ENCODE measurements around the gene VPS51. TPM values are rescaled to one million over a fixed set of nuclear protein-coding genes. Genes with fewer than 3 reads are reported as not detected.

Gene VPS51
- total and polyA plus RNA-seq, 2 of the 13 experiments (the other 11 are each of a cell fraction or from before 2014, with no cell fraction given) = 76.3 to 90.6 TPM

GRCh38 chr11:65112546-65113360 lies 16.7 kb downstream of the VPS51 start (continued):
- TF ChIP-seq, protein P1, sequence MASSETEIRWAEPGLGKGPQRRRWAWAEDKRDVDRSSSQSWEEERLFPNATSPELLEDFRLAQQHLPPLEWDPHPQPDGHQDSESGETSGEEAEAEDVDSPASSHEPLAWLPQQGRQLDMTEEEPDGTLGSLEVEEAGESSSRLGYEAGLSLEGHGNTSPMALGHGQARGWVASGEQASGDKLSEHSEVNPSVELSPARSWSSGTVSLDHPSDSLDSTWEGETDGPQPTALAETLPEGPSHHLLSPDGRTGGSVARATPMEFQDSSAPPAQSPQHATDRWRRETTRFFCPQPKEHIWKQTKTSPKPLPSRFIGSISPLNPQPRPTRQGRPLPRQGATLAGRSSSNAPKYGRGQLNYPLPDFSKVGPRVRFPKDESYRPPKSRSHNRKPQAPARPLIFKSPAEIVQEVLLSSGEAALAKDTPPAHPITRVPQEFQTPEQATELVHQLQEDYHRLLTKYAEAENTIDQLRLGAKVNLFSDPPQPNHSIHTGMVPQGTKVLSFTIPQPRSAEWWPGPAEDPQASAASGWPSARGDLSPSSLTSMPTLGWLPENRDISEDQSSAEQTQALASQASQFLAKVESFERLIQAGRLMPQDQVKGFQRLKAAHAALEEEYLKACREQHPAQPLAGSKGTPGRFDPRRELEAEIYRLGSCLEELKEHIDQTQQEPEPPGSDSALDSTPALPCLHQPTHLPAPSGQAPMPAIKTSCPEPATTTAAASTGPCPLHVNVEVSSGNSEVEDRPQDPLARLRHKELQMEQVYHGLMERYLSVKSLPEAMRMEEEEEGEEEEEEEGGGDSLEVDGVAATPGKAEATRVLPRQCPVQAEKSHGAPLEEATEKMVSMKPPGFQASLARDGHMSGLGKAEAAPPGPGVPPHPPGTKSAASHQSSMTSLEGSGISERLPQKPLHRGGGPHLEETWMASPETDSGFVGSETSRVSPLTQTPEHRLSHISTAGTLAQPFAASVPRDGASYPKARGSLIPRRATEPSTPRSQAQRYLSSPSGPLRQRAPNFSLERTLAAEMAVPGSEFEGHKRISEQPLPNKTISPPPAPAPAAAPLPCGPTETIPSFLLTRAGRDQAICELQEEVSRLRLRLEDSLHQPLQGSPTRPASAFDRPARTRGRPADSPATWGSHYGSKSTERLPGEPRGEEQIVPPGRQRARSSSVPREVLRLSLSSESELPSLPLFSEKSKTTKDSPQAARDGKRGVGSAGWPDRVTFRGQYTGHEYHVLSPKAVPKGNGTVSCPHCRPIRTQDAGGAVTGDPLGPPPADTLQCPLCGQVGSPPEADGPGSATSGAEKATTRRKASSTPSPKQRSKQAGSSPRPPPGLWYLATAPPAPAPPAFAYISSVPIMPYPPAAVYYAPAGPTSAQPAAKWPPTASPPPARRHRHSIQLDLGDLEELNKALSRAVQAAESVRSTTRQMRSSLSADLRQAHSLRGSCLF (CRISPR knock-in tag; IDR thresholded peaks at IDR 0.05; ENCODE audit: borderline replicate concordance) = no peak
- 0 out of 2 replicates have a peak, but pooled peaks have one; percentile 3 for TF ChIP-seq ARNTL (CRISPR knock-in tag; IDR thresholded peaks at IDR 0.05)
- TF ChIP-seq, protein P2, sequence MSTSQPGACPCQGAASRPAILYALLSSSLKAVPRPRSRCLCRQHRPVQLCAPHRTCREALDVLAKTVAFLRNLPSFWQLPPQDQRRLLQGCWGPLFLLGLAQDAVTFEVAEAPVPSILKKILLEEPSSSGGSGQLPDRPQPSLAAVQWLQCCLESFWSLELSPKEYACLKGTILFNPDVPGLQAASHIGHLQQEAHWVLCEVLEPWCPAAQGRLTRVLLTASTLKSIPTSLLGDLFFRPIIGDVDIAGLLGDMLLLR (CRISPR knock-in tag; IDR thresholded peaks at IDR 0.05) = peak; percentile 78; the same call in 1 of the 2 replicates
- TF ChIP-seq PITX1 (CRISPR knock-in tag; IDR thresholded peaks at IDR 0.05) = no peak
- TF ChIP-seq, protein P3, sequence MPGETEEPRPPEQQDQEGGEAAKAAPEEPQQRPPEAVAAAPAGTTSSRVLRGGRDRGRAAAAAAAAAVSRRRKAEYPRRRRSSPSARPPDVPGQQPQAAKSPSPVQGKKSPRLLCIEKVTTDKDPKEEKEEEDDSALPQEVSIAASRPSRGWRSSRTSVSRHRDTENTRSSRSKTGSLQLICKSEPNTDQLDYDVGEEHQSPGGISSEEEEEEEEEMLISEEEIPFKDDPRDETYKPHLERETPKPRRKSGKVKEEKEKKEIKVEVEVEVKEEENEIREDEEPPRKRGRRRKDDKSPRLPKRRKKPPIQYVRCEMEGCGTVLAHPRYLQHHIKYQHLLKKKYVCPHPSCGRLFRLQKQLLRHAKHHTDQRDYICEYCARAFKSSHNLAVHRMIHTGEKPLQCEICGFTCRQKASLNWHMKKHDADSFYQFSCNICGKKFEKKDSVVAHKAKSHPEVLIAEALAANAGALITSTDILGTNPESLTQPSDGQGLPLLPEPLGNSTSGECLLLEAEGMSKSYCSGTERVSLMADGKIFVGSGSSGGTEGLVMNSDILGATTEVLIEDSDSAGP (CRISPR knock-in tag; IDR thresholded peaks at IDR 0.05; ENCODE audit: borderline replicate concordance) = peak; percentile 74; the same call in 1 of the 2 replicates
- TF ChIP-seq, protein P4, sequence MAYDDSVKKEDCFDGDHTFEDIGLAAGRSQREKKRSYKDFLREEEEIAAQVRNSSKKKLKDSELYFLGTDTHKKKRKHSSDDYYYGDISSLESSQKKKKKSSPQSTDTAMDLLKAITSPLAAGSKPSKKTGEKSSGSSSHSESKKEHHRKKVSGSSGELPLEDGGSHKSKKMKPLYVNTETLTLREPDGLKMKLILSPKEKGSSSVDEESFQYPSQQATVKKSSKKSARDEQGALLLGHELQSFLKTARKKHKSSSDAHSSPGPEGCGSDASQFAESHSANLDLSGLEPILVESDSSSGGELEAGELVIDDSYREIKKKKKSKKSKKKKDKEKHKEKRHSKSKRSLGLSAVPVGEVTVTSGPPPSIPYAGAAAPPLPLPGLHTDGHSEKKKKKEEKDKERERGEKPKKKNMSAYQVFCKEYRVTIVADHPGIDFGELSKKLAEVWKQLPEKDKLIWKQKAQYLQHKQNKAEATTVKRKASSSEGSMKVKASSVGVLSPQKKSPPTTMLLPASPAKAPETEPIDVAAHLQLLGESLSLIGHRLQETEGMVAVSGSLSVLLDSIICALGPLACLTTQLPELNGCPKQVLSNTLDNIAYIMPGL (CRISPR knock-in tag; IDR thresholded peaks at IDR 0.05; ENCODE audit: borderline replicate concordance in 1 of 2, low read depth in 1 of 2) = peak; percentile 97 to 99
- peak; percentile 52 for TF ChIP-seq SAP130 (CRISPR knock-in tag; IDR thresholded peaks at IDR 0.05; ENCODE audit: low read depth)
- 0 out of 2 replicates have a peak, but pooled peaks have one; percentile 18 for TF ChIP-seq HOXD1 (CRISPR knock-in tag; IDR thresholded peaks at IDR 0.05)
- peak; percentile 26; the same call in 1 of the 2 replicates for TF ChIP-seq ZNF350 (CRISPR knock-in tag; IDR thresholded peaks at IDR 0.05; ENCODE audit: borderline replicate concordance, low read depth)
- TF ChIP-seq ZIK1 (CRISPR knock-in tag; IDR thresholded peaks at IDR 0.05; ENCODE audit: borderline replicate concordance, low read depth) = no peak
- TF ChIP-seq ZNF337 (CRISPR knock-in tag; IDR thresholded peaks at IDR 0.05; ENCODE audit: borderline replicate concordance, low read depth) = no peak
- peak; percentile 53 for TF ChIP-seq MAX (IDR thresholded peaks at IDR 0.05)
- TF ChIP-seq BRCA1 (CRISPR knock-in tag; IDR thresholded peaks at IDR 0.05) = 0 out of 2 replicates have a peak, but pooled peaks have one; percentile 58
- no peak for TF ChIP-seq XRCC5 (optimal IDR thresholded peaks at IDR 0.05; ENCODE audit: low read length)
- no peak for TF ChIP-seq SOX13 (IDR thresholded peaks at IDR 0.05)
- TF ChIP-seq SOX13 (CRISPR knock-in tag; conservative IDR thresholded peaks at IDR 0.05 in 1 of 2, IDR thresholded peaks at IDR 0.05 in 1 of 2) = 0 out of 4 replicates have a peak, but pooled peaks of 1 of the 2 experiments have one; percentile 6
- no peak for TF ChIP-seq ZNF282 (IDR thresholded peaks at IDR 0.05; ENCODE audit: partially characterized antibody)
- peak; percentile 32; the same call in 1 of the 2 replicates for TF ChIP-seq ZSCAN25 (CRISPR knock-in tag; IDR thresholded peaks at IDR 0.05)
- TF ChIP-seq TOPORS (CRISPR knock-in tag; IDR thresholded peaks at IDR 0.05) = no peak
